ENCODE measurements around the gene RIMBP2.

Gene RIMBP2

DNA sequence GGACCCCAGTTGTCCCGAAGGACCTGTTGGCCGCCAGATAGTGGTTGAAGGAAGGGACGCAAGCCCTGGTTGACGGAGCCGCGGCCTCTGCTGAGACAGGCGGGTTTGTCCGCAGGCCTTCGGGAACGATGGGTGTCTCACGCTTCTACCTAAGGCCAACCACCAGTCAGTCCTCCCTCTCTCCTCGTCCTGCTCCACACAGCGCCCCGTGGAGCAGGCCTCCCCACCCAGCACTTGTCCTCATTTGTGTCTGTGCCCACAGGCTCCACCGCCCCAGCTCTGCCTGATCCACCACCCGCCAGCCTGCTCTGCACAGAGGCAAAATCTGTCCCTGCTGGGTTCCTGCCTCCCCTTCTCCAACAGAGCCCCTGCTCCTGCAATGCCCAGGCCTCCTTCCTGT is 41.0 kb downstream of the RIMBP2 start:
- no peak for DNase-seq

DNA sequence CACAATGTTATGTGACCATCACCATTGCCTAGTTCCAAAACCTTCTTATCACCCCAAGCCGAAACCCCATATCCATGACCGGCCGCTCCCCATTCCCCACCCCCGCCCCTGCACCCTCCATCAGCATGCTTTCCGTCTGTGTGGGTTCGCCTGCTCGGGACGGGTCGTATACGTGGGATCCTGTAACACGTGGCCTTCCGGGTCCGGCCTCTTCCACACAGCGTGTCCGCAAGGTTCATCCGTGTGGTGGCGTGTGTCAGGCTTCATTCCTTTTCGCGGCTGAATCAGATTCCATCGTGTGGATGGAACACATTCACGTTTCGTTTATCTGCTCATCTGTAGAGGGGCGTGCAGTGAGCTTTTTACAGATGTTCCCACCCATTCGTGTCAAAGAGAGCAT is 41.4 kb downstream of the RIMBP2 start:
- DNase-seq, result no peak

DNA sequence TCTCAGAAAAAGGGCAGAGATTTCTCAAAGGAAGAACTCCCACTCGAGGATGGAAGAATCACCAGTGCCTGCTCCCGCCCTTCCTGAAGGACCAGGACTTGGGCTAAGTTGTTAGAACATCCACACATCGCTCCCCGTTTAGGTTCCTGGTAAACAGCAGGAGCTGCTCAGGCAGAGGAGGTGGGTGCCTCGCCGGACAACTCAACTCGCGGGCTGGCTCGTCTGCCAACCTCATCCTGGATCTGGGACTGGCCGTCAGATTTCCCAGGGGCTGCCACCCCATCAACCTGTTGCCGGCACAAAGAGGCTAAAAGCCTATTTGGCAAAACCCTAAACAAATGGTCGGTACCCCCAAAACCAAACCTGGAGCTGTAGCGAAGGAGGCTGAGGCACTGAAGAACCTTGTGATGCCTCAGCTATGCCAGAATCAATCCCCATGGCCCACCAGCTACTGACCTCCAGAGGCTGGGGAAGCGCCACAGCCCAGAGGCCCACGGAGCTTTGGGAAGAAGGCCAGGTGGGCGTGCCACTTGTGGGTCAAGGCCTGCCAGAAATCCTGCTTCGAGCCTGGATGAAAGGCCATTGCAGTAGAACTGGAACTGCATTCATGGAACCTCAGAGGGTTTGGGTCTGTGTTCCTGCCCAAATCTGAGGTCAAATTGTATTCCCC is 42.9 kb downstream of the RIMBP2 start:
- no peak for DNase-seq

DNA sequence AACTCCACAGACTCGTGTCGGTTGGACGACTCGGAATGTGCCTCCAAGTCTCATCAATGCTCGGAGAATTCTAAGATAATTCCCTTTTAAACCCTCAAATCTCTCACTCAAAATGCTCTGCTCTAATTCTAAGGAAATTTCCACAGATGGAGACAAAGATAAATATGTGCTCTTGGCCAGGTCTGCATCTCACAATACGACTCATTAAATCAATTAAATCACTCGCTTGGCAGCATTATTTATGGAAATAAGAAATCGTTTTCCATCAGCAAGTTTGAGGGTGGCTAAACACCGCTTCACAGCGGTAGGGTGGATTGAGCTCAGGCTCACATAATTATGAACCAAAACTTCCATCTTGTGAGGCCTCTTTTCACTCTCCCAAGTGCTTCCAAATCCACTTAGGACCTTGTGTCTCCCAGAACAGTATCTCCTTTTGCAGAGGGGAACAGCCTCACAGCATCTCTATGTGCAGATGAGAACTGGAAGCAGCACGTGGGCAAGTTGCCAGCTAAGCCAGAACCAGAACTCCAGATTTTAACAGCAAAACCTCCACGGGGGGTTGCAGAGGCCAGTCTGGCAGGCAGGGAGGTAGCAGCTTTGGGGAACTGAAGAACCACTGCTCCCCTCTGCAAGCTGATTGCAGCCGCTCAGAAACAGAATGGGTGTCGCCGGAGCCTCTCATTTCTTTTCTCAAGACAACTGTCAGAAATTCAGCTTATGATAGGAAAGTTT is 43.8 kb downstream of the RIMBP2 start:
- no peak for DNase-seq

DNA sequence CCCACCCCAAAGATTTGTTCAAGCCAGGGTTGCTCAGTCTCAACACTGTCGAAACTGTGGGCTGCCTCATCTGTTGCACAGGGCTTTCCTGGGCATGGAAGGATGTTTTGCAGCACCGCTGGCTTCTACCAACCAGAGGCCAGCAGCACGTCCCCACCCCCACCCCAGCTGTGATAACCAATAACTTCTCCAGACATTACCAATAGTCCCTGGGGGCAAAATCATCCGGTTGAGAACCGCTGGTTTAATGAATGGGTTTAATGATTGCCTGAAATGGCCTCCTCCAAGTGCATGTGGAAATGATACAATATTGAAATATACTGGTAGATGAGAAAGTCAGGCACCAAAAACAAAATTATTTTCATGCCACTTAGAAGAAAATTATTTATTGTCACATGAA is 44.5 kb downstream of the RIMBP2 start:
- no peak for DNase-seq

DNA sequence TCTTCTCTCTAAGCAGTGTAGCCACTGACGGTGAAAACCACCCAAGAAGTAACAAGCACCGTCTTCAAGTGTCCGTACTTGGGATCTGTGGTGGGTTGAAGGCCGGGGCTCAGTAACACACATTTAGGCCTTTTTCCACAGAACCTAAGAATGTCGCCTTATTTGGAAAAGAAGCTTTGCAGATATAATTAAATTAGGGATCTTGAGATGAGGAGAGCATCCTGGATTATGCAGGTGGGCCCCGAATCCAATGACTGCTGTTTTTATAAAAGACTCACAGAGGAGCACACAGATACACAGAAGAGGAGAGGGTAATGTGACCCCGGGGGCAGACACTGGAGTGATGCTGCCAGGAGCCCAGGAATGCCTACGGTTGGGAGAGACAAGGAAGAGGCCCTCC is 46.3 kb downstream of the RIMBP2 start:
- no peak for DNase-seq

DNA sequence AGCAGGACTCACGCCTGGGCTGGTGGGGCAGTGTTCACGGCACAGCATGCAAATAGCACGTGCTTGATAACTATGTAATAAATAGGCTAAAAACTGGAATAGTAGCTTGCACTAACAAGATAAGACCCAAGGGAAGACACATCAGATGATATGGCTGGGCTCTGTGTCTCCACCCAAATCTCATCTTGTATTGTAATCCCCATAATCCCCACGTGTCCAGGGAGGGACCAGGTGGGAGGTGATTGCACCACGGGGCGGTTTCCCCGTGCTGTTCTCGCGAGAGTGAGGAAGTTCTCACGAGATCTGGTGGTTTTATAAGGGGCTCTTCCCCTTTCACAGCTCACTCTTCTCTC is 46.9 kb downstream of the RIMBP2 start:
- no peak for DNase-seq

DNA sequence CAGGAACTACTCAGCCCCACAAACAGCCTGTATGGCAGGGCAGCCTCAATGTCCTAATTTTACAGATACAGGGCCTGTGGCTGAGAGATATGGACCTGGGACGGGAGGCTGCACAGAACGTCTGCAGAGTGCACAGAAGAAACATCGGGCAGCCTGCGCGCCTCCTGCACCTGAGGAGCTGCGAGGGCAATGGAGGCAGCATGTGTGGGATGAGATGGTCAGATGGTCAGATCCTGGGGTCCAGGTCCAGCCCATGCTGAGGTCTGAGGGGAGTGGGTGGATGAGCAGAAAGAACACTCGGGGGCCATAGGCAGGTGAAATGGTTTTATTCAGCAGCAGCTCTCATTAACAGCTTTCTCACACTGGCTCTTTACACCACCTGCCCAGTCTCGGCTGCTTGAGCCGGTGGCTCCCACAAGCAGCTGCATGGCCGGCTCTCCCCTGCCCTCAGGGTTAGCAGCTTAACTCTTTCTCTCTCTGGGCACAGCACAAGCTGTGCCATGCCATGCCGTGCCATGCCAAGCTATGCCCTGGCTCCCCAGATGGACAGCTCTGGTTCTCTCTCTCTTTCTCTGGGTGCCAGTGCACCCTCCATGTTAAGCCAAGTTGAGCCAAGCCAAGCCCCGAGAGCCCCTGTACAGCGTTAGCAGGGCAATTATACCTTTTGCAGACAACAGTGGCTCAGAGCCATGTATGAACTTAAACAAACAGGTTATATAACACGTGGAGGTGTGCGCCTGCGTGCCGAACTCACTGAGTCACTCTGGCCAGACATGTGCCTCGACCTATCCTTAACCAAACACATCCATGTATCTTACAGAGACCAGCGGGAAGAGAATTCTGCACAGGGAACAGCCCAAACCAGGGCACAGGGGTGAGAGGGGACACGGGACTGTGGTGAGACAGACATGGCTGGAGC is 47.6 kb downstream of the RIMBP2 start:
- no peak for DNase-seq

- DNase-seq, result no peak
Measured at GRCh38 chr12:130667421-130667960, 48.6 kb downstream of the RIMBP2 start.

- DNase-seq, result no peak
Measured at GRCh38 chr12:130666645-130667044, 49.5 kb downstream of the RIMBP2 start.

GRCh38 chr12:130665753-130666152 is 50.3 kb downstream of the RIMBP2 start:
- DNase-seq, result no peak

GRCh38 chr12:130664772-130665171 is 51.3 kb downstream of the RIMBP2 start:
- no peak for DNase-seq

DNA sequence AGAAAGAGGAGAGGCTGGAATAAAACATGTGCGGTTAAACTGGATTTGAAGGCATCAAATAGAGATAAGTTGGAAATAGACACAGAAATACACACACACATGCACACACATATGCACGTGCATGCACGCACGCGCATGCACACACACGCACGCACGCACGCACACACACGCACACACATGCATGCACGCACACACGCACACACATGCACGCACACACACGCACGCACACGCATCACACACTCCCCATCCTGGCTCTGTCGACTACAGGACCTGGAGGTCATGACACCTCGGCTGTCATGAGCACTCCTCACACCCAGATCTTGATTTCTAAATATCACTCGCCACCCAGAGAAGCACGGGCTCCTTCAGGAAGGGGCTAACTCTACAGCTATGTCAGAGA is 51.8 kb downstream of the RIMBP2 start:
- no peak for DNase-seq

GRCh38 chr12:130663514-130663913 is 52.6 kb downstream of the RIMBP2 start:
- no peak for DNase-seq

DNA sequence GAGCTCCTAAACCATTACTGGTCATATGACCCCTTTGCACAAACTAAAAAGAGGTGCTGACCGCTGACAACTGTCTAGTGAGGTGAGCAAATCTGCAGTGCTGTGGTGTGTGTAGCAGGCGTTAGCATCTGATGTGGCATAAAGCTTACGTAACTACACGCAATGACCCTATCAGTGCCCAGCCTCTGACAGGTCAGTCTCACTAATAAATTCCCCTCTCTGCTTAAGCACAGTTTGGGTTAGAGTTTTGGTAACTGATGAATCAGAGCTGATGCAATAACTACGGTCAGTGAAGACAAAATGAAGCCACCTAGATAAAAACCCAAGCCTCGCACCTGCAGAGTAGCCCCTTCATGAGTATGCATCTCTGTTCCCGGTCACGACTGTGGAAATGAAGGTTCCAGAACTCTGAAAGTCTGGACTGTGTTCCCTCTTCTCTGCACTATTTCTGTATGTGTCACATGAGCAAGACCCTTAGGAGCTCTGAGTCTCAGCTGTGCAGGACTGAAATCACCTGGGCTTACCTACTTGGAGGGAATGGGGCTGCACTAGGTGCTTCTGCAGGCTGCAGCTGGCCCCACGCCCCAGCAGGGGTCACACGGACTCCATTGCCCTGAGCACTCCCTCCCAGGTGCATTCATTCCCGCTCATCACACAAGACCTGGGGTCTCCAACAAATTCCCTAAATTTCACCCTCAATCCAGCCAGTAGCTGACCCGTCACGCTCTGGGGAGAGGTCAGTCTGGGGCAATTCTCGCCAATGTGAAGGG is 54.4 kb downstream of the RIMBP2 start:
- DNase-seq, result no peak

DNA sequence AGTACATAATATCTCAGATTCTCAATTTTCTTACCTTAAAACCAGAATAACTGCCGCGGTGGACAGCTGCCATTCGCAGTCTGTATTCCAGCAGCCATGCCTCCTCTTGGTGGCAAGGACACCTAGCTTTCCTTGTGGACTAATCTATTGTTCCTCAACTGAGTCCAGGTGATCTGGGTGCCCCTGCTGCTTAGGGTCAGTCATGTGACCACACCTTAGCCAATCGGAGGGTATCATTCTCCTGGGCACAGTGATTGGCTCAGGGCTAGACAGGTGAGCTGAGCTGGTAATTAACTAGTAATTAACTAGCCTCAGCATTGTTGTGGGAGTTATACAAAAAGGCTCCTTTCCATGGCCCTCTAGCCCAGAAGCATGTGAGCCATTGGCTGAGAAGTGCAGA is 55.0 kb downstream of the RIMBP2 start:
- DNase-seq, result no peak

DNA sequence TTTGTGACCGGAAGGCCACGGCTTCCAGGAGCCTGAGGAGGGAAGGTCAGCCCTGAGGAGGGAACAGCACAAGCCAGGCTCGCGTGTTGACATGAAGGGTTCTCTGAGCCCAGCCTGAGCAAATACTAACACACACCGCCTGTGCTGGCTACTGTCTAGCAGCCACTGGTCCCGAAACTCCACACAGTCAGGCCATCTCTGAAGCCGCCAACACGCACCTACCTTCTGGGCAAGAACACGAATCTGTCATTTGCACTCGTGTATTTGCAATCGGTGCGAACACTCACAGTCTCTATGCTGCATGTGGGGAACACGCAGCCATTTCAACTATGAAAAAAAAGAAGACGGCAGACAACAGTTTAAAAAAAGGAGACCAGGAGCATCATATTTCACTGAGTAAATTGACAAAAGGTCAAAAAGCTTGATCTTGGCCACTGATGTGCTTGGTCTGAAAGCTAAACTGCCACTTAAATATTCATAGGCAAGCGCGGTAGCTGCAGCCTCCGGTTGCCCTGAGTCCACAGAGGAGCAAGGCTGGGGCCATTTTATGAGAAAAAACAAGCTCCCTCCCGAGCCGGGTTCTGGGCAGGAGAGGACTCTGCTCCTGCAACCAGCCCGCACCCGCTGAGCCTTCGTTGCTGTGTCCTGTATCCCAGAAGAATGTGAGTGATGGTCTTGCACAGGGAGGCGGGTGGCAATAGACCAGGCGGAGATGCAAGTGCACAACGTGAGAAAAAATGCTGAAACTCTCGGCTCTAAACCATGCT is 57.8 kb downstream of the RIMBP2 start:
- DNase-seq, result no peak

GRCh38 chr12:130656411-130656810 is 59.7 kb downstream of the RIMBP2 start:
- DNase-seq, result no peak

GRCh38 chr12:130655881-130656280 is 60.2 kb downstream of the RIMBP2 start:
- DNase-seq, result no peak

DNA sequence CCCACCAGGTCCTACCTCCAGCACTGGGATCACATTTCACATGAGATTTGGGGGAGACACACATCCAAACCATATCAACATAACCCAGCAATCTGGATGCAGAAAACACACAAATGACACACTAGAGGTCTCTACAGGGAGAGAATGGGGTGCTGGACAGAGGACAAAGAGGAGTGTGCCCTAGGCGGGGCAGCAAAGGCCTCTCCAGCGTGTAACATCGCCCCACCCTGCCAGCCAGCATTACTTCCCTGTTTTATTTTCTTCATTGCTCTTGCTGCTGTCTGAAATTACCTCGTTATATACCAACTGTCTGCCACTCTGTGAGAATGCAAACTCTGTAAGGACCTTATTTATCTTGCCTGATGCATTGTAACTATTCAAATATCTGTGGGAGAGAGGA is 61.1 kb downstream of the RIMBP2 start:
- DNase-seq, result no peak

DNA sequence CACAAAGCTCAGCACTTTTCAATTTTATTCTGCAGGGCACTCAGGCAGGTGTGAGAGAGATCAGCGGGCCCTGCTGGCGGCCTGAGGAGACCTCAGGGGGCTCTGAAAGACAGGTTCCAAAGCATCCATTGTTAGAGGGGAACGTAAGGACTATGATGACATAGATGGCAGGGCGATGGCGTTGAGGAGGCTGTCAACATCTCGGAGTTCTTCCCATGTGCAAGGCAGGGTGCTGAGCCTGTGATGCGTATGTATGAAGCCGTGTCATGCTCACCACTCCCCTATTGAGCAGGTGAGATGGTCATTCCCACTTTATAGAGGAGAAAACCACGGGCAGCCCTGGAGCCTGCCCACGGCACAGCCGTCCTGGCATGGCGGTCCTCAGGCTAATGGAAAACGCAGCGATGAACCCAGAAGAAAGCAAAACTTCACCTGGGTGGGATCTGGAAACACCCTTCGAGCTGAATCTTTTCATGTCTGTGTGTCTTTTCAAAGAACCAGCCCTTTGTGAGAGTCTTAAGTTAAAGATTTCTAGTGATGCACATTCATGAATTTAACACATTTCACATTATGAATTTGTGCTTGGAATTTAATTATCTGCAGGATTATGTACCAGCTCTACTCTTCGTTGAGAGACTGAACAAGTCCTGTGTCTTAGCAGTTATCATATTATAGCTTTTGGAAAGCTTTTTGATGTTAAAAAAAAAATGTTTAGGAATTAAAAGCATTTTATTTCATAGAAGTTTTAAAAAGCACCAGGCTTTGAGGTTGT is 64.7 kb downstream of the RIMBP2 start:
- no peak for DNase-seq
